Ishikawa (cell line): ENCODE measurements around the gene MTIF3.

ENCODE experiments used
- CREB1 ChIP-seq: IDR thresholded peaks from 2 replicates; pipeline ENCODE4 v1.6.1; 2012; ENCODE audit warnings: low read depth
- EP300 ChIP-seq: IDR thresholded peaks from 2 replicates; pipeline ENCODE4 v1.6.1; 2012; ENCODE audit warnings: borderline replicate concordance
- FOXM1 ChIP-seq: IDR thresholded peaks from 2 replicates; pipeline ENCODE4 v1.6.1; 2012; ENCODE audit warnings: low read depth, borderline replicate concordance
- RAD21 ChIP-seq: IDR thresholded peaks from 2 replicates; pipeline ENCODE4 v1.6.1; 2012; ENCODE audit warnings: low read depth
- REST ChIP-seq: IDR thresholded peaks from 2 replicates; pipeline ENCODE4 v1.6.1; 2012; ENCODE audit warnings: low read depth, mild to moderate bottlenecking
- TEAD4 ChIP-seq: IDR thresholded peaks from 2 replicates; pipeline ENCODE4 v1.6.1; 2012
- YY1 ChIP-seq: IDR thresholded peaks from 2 replicates; pipeline ENCODE4 v1.6.1; 2012; ENCODE audit warnings: low read depth

- no peak for TF ChIP-seq FOXM1
- no peak for TF ChIP-seq YY1
- no peak for TF ChIP-seq TEAD4
- no peak for TF ChIP-seq RAD21
- TF ChIP-seq EP300, result no peak
- TF ChIP-seq REST, result no peak
- TF ChIP-seq CREB1, result no peak
Measured at GRCh38 chr13:27432180-27432579, 18.2 kb downstream of the MTIF3 start.
